Measurements from ENCODE around the gene EFCAB12. TPM values are rescaled to one million over a fixed set of nuclear protein-coding genes. Genes with fewer than 3 reads are reported as not detected.
"Not testable (repeated sequence)": the region's sequence is repeated elsewhere in the genome, so short reads cannot be mapped to it uniquely, and the experiment has no call there.

EFCAB12 gene
- total and polyA plus RNA-seq, 2 of the 13 experiments (the other 11 are each of a cell fraction or from before 2014, with no cell fraction given), result 0.31 to 2.4 TPM

GRCh38 chr3:129393271-129393670 lies 35.2 kb downstream of the EFCAB12 start:
- ChIA-PET POLR2A (no interaction called here), CTCF (ENCODE audit: low intra/inter-chr PET ratio, low total read pairs) (no interaction called here)
- peaks cover 6 to 37% of the 10 kb centered on the region in 2 experiments; a peak in 3 of 5 replicates for H3K36me3 ChIP-seq (replicated peaks in 1 of 2; ENCODE audit: control insufficient read depth in 1 of 2, insufficient read depth in 2 of 2, low read length in 2 of 2)
- H3K4me3 ChIP-seq (replicated peaks in 1 of 3; ENCODE audit: insufficient read depth in 1 of 3, low read depth in 2 of 3, low read length in 3 of 3), result no peak overlapping the region
- H3K4me2 ChIP-seq (ENCODE audit: low read depth, low read length), result no peak overlapping the region
- H2AFZ ChIP-seq (ENCODE audit: low read length), result no peak overlapping the region
- TF ChIP-seq TEF (CRISPR knock-in tag; IDR thresholded peaks at IDR 0.05) (no peak), MAX (IDR thresholded peaks at IDR 0.05) (0 out of 2 replicates have a peak, but pooled peaks have one; percentile 9), NCOR1 (IDR thresholded peaks at IDR 0.05; ENCODE audit: borderline replicate concordance, low read length) (no peak), ZNF780A (CRISPR knock-in tag; IDR thresholded peaks at IDR 0.05) (no peak)
- no peak for DNase-seq (ENCODE audit: low spot score)
- H3K27me3 ChIP-seq (ENCODE audit: control insufficient read depth in 1 of 2, insufficient read depth in 2 of 2, low read length in 2 of 2), result no peaks in the 10 kb centered on the region
- in situ Hi-C loops (cut with HindIII; ENCODE audit: extremely low pct_ligation_motif_present, low pct_unique_long_range_greater_than_20kb), result no loop called here
- no peak overlapping the region for H3K9ac ChIP-seq (ENCODE audit: insufficient read depth, low read depth, low read length)
- ATAC-seq, result no peak
- peaks cover 40% of the 10 kb centered on the region for H3K79me2 ChIP-seq (ENCODE audit: insufficient read depth, low read length)
- WGBS (ENCODE audit: low lambda C conversion rate), result 86% methylated on average over 6 of the region's 6 CpGs
- no peaks in the 10 kb centered on the region for H3K9me3 ChIP-seq (ENCODE audit: low read length)
- peaks cover 100% of the 10 kb centered on the region for H3K4me1 ChIP-seq (ENCODE audit: insufficient read depth, low read length)
- intact Hi-C loops (cut with micrococcal nuclease; ENCODE audit: unreplicated experiment), result no loop called here
- FAIRE-seq, result no peak
- no TSS peak for BruUV-seq (replicated peaks)
- peak overlapping the region; percentile 68 for H3K27ac ChIP-seq (ENCODE audit: extremely low read length, insufficient read depth, low read length)
- H4K20me1 ChIP-seq (ENCODE audit: insufficient read depth, low read length), result peaks cover 3% of the 10 kb centered on the region; the same call in 1 of the 2 replicates

GRCh38 chr3:129392106-129392887 lies 36.1 kb downstream of the EFCAB12 start:
- H3K4me3 ChIP-seq (replicated peaks in 1 of 3; ENCODE audit: insufficient read depth in 1 of 3, low read depth in 2 of 3, low read length in 3 of 3); H2AFZ ChIP-seq (ENCODE audit: low read length); POLR2A ChIA-PET; H3K9me3 ChIP-seq (ENCODE audit: low read length); in situ Hi-C loops (cut with HindIII; ENCODE audit: extremely low pct_ligation_motif_present, low pct_unique_long_range_greater_than_20kb); CTCF ChIA-PET (ENCODE audit: low intra/inter-chr PET ratio, low total read pairs); intact Hi-C loops (cut with micrococcal nuclease; ENCODE audit: unreplicated experiment); BruUV-seq (replicated peaks); ATAC-seq; H4K20me1 ChIP-seq (ENCODE audit: insufficient read depth, low read length); H3K27me3 ChIP-seq (ENCODE audit: control insufficient read depth in 1 of 2, insufficient read depth in 2 of 2, low read length in 2 of 2): not testable (repeated sequence)
- Histone ChIP-seq H3K27ac (ENCODE audit: extremely low read length, insufficient read depth, low read length) (peak overlapping the region; percentile 55), H3K4me1 (ENCODE audit: insufficient read depth, low read length) (peaks cover 98% of the 10 kb centered on the region), H3K36me3 (replicated peaks in 1 of 2; ENCODE audit: control insufficient read depth in 1 of 2, insufficient read depth in 2 of 2, low read length in 2 of 2) (peaks cover 6 to 39% of the 10 kb centered on the region in 2 experiments; a peak in 3 of 5 replicates), H3K4me2 (ENCODE audit: low read depth, low read length) (peak overlapping the region; percentile 23; the same call in 1 of the 2 replicates), H3K79me2 (ENCODE audit: insufficient read depth, low read length) (peaks cover 30% of the 10 kb centered on the region), H3K9ac (ENCODE audit: insufficient read depth, low read depth, low read length) (0 out of 2 replicates have a peak overlapping the region, but pooled peaks have one; percentile 34)
- DNase-seq (ENCODE audit: low spot score), result peak; percentile 43
- 0 out of 2 replicates have a peak, but pooled peaks have one; percentile 39 for TF ChIP-seq HNRNPL (IDR thresholded peaks at IDR 0.05; ENCODE audit: low read depth, low read length)
- TF ChIP-seq RXRB (CRISPR knock-in tag; IDR thresholded peaks at IDR 0.05; ENCODE audit: borderline replicate concordance), result 0 out of 2 replicates have a peak, but pooled peaks have one; percentile 35
- TF ChIP-seq ZNF687 (CRISPR knock-in tag; IDR thresholded peaks at IDR 0.05), result peak; percentile 22; the same call in 1 of the 2 replicates
- peak; percentile 39; the same call in 1 of the 2 replicates for TF ChIP-seq RARA (CRISPR knock-in tag; IDR thresholded peaks at IDR 0.05)
- TF ChIP-seq SAP130 (CRISPR knock-in tag; IDR thresholded peaks at IDR 0.05; ENCODE audit: low read depth), result peak; percentile 21; the same call in 1 of the 2 replicates
- WGBS (ENCODE audit: low lambda C conversion rate), result 89% methylated on average over 6 of the region's 8 CpGs
- peak; percentile 12 for FAIRE-seq

Data from HepG2 (cell line).